Activated CD8-positive, alpha-beta memory T cell treated with anti-CD3 and anti-CD28 coated beads for 24 hours (primary cell): Measurements from ENCODE around the gene IL22RA2.
"Not testable (repeated sequence)": the region's sequence is repeated elsewhere in the genome, so short reads cannot be mapped to it uniquely, and the experiment has no call there.

Experiments
- DNase-seq: peaks from one replicate; pipeline ENCODE4 v3.0.0-alpha.2; 2020

The IL22RA2 gene, protein sequence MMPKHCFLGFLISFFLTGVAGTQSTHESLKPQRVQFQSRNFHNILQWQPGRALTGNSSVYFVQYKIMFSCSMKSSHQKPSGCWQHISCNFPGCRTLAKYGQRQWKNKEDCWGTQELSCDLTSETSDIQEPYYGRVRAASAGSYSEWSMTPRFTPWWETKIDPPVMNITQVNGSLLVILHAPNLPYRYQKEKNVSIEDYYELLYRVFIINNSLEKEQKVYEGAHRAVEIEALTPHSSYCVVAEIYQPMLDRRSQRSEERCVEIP

DNA sequence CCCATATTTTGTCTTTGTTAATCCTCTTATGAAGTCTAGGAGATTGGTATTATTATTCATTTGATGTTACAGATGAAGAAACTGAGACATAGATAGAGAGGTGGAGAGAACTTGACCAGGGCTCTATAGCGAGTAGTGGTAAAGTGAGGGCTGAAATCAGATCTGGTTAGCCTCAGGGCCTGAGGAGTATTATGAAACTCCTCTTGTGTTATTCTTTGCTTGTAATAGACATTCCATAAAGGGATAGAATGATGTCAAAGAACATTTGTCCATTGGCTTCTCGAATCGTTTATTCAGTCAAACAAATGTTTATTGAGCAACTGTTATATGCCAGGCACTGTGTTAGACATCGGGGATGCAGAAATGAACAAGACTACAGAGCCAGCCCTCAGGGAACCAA, at the start of gene IL22RA2:
Gene IL22RA2 (minus strand): TSS at position 144 of the 400 bp plus-strand sequence. CDS start 11,895 bp downstream, outside the sequence.
- no peak for DNase-seq

DNA sequence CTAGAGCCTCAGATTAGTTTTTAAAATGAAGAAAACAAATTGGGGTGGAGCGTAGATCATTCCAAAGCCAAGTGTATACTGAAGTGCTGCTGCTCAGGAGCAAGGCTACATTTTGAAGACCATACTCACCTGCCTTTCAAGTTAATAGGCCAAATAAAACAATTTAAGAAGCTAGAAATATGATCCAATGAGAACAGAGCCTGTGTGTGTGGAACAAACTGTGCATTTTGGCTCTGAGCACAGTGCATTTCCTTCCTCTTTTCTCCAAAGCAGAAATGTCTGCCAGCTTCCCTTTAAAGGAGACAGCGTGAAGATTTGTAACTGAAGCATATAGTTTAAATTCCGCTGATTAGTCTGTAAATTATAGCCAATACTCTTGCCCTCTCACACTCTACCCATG, 48.9 kb upstream of the IL22RA2 start:
- no peak for DNase-seq

DNA sequence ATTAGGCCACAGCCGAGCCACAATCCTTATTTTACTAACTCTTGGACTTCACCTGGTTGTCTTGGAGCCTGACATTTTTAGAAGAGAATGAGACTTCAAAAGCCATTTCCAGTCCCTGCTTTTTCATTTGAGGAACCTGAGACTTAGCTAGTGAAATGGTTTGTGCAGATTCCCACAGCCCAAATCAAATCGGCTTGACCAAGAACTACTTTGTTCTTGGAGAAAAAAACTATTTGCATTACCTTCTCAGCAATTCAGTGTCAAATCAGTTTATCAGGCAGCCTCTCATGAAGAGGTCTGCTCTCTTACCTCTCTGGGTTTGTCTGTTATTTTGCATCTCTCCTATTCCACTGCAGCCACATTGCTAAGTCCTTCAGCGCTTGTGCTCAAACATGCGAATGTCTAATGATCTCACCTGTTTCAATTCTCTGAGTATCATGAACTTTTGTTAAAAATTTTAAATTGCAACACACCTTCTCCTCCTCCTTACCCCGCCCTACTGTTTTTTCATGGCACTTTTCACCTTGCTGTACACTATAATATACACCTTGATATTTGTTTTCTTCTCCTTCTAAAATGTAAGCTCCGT, 46.3 kb upstream of the IL22RA2 start:
- no peak for DNase-seq

DNA sequence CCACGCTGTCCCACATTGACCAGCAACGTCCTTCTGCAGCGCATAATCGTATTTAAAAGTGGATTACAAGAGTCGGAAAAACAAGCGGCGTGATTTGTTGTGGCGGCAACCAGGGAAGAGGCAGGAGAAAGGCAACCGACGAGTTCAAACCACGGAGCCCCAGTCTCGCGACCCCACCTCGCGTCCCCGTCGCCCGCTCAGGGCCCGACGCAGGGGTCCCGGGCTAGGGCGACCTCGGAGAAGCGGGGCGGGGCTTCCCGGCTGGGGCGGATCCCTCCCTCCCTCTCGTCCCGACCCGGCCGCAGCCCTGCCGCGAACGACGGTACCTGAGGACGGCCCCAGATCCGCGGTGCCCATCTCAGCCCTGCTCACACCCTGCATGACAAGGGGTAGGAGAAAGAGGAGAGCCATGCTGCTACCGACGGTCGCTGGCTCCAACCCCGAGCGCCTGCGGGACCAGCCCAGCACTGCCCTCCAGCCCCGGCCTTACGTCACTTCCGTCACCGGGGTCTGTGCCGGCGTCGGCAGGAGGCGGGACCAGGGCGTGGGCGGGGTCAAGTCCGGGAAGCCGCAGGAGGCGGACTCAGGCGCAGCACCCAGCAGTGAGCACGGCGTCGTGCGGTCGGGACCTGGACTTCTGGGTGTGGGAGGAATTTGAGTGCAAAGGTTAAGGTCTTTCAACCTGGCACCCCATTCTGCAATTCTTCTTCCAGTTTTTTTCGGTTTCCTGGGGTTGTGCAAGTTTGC, 45.6 kb upstream of the IL22RA2 start, which contains the start of gene IFNGR1:
Gene IFNGR1 (minus strand): TSS at position 469 of the 747 bp plus-strand sequence. CDS start 58 bp downstream, at position 411.
- peak; percentile 98 for DNase-seq

DNA sequence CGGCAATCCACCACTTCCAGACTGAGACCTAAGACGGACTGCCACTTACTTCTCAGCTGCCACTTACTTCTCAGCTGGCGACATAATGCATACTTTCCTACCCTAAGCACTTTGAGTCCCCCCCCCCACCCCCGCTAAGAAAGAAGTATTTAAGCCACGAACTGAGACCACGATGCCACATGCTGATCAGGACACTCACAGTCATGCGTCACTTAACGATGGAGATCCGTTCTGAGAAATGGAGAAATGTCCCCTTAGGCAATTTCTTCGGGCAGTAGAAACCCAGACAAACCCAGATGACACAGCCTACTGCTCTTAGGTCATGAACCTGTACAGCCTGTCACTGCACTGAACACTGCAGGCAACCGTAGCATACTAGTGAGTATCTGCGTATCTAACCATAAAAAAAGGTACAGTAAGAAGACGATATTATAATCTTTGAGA, 45.1 kb upstream of the IL22RA2 start:
- peak; percentile 66 for DNase-seq

DNA sequence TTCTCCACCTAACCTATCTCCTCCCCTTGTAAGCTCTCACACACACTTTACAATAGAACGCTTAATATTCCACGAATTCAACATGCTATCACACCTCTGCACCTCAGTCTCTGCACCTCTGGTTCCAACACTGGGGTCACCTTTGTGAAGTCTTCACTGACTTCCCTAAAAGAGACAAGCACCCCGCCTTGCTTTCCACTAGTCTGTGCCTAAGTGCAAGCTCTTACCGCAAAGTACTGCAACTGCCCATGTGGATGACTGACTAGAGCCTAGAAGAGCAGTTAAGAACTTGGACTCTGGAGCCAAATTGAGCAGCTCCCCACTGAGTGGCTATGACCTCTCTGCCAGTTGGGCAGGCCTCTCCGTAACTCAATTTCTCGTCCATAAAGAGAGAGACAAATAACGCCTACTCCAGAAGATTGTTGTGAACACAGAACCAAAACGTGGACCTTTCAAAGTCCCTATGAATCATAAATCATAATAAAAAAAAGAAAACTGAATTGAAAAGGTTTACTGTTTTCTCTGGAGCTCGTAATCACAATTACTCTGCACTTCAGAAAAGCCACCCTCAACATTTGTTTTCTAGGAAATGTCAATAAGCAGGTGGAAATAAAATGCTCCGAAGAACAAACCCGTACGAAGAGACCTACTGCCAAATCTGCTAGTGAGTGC, 44.5 kb upstream of the IL22RA2 start:
- no peak for DNase-seq

DNA sequence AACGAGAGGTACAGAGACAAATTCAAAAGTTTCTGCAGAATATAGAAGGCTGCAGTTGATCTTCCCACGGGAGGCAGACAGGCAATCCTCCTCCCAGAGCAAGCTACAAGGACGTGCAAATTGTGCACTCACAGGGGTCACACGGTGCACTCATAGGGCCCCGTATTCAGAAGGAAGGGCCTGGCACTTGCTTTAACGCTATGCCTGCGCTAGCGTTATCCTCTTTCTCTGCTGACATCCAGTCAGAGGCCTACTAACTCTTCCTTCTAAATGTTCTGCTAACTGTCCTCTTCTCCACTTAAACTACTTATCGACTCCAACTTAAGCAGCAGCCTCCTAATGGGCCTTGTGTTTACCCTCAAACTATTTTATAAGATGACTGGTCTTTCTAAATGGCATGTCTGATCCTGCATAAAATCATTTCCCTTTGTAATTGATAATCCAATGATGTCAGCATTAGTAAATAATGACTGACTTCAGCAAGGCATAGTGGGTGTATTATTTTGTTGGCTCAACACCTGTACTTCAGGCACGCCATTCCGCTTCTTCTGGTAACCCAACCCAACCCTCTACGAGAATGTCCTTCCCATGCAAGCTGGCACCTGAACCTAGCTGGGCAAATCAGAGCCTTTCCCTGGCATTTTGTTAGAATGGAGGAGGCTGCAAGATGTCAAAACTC, 43.6 kb upstream of the IL22RA2 start:
- no peak for DNase-seq

DNA sequence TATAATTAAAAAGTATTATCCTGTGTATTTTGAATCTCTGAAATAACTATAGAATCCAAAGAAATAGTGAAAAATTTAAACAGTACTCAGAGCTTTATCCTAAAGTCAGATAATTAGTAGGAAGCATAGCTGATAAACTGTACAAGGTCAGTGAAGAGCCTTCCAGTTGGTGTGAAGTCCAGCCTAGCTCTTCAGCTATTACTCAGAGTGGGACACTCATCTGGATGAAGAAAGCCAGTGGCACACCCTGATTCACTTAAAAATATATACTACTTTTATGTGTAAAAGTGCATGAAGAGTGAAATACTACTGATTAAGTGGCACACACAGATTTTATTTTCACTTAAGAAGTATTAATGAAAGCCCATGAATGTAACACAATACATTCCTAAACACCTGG, 42.7 kb upstream of the IL22RA2 start:
- DNase-seq = no peak

DNA sequence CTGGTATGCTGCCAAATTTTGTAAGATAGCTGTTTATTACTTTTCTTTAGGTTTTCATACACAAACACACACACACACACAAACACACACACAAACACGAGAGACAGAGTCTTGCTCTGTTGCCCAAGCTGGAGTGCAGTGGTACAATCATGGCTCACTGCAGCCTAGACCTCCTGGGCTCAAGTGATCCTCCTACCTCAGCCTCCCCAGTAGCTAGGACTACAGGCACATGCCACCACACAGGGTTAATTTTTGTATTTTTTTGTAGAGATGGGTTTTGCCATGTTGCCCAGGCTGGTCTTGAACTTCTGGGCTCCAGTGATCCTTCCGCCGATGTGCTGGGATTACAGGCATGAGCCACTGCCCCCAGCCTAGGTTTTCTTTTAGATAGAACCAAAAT, 42.2 kb upstream of the IL22RA2 start:
- not testable (repeated sequence) for DNase-seq

DNA sequence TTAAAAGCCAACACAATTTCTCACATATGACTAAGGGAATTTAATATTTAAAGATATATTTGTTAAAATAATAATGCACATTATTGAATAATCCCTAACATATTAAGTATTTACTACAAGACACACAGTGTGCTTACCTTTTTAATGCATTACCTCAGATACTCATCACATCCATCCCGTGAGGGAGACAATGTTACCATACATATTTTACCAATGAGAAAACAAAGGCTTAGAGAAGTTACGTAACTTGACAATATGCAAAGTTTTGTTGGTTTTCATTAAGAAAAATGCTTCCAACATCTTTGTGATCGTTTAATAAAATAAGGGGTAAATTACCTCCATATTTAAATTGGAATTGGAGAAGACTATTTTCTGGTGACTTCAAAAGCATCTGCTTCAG, 41.5 kb upstream of the IL22RA2 start:
- DNase-seq = no peak

DNA sequence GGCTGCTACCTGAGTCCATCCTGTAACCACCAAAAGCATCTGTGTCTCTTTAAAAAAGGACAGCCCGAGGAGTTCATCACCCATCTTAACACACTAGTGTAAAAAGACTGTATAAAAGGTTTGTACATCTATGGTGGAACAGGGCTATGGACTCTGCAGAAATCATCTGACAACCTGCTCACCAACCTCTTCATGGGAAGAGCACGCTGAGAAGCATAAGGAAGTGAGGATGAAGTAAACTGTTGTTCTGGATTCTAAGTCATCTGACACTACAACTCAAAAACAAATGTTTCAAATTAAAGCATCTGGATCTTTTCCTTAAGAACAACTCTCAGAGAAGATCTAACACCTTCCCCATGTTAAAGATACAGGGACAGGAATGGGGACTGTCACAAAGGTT, 40.4 kb upstream of the IL22RA2 start:
- no peak for DNase-seq

DNA sequence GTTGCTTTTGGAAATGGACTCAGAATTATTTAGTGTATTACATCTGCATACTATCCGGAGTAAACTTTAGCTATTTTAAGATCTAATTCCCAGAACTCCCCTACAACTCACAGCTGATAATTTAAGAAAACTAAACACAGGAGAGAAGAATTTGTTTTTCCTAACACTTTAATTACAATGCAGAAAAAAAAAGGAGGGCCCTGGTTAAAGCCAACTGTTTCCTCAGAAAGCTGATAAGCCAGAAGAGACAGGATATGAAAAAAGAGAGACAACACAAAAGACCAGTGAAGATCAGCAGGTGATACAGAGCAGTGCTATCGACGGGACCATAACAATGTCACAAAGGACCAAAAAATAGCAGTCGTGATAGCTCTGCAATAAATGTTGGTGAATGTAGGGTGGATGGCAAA, 39.9 kb upstream of the IL22RA2 start:
- no peak for DNase-seq

DNA sequence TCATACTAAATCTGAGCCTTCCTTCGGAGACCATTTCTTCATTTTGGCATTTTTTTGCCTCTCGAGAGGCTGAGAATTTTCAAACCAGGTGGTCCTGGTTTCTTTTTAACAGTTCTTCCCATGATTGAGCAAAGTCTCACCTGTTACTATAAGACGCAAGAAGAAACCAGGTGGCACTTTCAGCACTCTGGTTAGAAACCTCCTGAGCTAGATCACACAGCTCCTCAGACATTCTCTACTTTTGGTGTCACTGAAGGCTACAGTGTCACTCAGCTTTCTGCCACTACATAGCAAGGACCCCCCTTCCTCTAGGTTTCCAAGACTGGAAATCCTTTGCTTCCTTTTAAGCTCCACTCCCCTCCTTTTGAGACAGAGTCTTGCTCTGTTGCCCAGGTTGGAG, 38.5 kb upstream of the IL22RA2 start:
- no peak for DNase-seq

DNA sequence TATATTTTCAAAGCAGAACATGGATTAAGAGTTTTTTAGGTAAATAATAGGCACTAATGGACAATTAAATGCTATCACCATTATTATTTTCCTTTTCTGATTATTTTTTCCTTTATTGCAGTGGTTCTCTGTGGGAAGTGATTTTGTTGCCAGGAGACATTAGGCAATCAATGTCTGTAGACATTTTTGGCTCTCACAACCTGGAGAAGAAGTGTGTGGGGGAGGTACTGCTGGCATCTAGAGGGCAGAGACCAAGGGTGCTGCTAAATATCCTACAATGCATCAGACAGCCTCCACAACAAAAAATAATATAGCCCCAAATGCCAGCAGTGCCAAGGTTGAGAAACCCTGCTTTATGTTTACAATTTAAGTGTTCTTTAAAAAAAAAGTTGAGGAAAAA, 37.5 kb upstream of the IL22RA2 start:
- DNase-seq = no peak

DNA sequence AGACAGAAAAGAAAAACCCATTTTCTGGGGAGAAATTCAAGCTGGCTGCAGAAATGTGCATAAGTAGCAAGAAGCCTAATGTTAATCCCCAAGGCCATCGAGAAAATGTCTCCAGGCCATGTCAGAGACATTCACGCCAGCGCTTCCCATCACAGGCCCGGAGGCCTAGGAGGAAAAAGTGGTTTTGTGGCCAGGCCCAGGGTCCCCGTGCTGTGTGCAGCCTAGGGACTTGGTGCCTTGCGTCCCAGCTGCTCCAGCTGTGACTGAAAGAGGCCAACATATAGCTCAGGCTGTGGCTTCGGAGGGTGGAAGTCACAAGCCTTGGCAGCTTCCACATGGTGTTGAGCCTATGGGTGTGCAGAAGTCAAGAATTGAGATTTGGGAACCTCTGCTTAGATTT, 34.8 kb upstream of the IL22RA2 start:
- no peak for DNase-seq

DNA sequence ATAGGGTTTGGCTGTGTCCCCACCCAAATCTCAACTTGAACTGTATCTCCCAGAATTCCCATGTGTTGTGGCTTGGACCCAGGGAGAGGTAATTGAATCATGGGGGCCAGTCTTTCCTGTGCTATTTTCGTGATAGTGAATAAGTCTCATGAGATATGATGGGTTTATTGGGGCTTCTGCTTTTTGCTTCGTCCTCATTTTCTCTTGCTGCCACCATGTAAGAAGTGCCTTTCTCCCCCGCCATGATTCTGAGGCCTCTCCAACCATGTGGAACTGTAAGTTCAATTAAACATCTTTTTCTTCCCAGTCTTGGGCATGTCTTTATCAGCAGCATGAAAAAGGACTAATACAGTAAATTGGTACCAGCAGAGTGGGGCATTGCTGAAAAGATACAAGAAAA, 34.0 kb upstream of the IL22RA2 start:
- DNase-seq = not testable (repeated sequence)

DNA sequence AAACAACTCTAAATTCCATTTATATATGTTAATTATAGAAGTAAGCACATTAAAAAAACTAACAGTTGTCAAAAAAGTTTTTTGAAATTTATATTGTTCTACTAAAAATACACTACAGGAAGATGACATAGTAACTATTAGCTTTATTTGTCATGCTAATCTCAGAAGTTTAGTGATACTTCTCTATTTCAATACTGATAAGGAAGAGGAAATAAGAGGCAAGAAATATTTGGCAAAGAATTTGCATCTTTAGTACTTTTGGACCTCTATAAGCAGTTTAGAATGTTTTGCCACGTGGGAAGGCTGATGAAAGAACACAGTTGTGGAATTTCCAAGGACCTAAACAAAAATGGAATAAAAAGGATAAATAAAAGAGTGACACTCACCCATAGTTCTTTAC, 33.1 kb upstream of the IL22RA2 start:
- no peak for DNase-seq

DNA sequence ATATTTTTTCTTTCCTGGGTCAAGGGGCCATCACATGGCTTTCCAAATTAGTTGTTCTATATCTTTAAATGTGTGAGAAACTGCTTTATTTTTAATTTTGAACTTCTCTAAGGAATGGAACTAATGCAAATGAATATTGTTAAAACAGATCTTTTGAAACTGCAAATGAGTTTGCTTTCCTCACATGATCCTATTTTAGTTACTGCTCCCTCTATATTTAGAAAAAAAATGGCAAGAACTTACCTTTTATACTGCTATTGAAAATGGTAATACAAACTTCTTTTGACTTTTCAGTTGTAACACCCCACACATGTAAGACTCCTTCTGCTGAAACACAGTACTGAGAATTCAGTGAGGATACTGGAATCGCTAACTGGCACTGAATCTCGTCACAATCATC, 29.8 kb upstream of the IL22RA2 start:
- no peak for DNase-seq

DNA sequence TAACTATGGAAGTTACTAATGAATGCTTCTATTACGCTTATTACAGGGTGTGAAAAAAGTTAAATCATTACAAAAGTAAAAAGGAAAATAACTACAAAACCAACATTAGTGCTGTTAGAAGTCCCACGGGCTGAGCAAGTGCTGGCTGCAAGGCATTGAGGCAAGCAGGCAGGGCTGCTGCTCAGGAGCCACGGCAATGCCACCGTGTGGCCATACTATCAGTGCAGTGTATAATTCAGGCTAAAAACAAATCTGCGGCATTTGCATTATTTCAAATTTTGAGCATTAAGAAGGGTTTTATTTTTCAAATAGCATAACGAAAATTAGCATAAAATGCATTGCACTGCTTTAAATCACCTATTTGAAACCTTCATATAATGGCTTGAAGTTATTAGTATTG, 28.6 kb upstream of the IL22RA2 start:
- no peak for DNase-seq

DNA sequence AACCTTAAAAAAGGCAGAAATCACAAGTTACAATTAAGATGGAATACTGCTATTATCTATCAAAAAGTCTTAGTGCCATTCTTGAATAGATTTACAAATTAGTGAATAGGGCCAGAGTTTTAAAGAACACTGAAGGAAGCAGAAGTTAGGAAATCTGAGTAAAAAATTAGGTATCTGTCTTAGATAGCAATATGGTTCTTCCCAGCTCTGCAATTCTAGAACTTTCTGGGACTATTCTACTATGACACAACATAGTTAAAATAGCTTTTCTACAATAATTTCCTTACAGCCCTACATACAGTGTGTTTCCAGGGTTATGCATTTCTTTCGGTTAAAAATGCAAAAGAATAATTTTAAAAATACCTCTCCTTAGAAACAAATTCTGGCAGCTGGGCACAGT, 27.6 kb upstream of the IL22RA2 start:
- no peak for DNase-seq

DNA sequence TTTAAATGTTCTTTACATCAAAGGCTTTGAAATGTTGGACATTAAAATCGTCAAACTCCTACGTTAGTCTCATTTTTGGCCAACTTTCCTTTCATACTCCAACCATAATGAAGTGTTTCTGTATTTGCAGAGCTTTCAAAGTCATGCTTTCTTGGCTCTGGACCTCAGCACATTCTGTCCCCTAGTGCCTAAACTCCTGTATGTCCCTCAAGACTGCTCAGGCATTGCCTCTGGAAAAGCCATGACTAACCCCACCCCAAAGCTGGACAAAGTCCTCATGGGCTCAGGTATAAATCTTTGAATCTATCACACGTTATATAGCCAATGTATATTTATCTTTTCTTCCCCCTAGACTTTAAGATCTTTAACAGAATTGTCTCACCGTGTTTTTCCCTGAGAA, 26.8 kb upstream of the IL22RA2 start:
- DNase-seq = no peak

DNA sequence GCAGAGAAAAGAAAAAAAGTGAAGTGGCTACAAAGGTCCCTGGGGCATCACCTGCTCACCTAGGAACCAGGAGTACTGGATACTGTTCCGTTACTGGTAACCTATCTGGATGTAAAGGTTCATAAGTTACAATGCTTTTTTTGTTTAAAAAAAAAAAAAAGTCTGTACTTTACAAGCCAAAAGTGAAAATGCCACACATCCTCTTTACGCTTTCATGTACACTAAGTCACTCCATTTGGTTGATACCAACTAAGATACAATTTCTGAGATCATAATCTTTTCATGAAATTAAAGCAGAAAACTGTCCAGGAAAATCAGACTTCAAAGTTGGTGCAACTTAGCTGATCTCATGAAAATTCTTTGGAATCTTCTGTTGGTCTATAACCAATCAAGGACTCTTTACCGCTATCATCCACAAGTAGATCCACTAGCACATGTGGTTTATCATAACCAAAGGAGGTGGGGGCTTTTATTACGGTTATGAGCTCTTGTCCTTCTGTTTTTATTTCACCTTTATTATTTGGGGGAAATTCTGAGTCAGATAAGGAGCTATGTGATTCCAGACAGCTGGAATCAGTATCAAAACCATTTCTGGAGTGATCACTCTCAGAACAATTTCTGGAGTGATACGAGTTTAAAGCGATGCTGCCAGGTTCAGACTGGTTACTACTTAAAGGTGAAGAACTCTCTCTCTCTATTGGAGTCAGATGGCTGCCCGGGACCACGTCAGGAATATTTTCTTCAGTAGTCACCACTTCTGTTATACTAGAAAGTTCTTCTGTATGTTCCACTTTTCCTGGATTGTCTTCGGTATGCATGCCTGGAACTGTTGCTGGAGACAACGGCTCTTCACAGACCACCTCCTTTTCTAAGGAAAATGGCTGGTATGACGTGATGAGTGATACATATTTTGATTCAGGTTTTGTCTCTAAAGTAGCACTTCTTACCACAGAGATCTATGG, 24.5 kb upstream of the IL22RA2 start:
- DNase-seq = no peak
